HepG2 (cell line): Measurements from ENCODE around the gene FBN2. TPM values are rescaled to one million over a fixed set of nuclear protein-coding genes. Genes with fewer than 3 reads are reported as not detected.

Experiments used
- ATAC-seq: fragments of 200-7000 bp; cut with Tn5 transposase; 3 replicates; pipeline ENCODE4 v1.9.1; 2020; ENCODE audit warnings: mild to moderate bottlenecking, moderate library complexity
- BruUV-seq: library from RNA; stranded (reverse); fragments of 400-500 nt; replicated peaks from 2 replicates; lab custom pipeline; 2021; lab: Mats Ljungman, UMichigan
- CTCF ChIA-PET: fragments of 300-600 bp; formaldehyde crosslinking; extraction: SDS; loops from one replicate; lab custom pipeline; 2021; ENCODE audit warnings: low total read pairs, inconsistent platforms, low intra/inter-chr PET ratio; lab: Yijun Ruan, JAX
- POLR2A ChIA-PET: fragments of 350-600 bp; sonication (Branson Sonifier 250); formaldehyde crosslinking; loops from one replicate; lab custom pipeline; 2020; ENCODE audit warnings: antibody characterized with exemption, inconsistent platforms; lab: Yijun Ruan, JAX
- DNase-seq: peaks from one replicate; pipeline ENCODE4 v3.0.0-alpha.2; 2015; ENCODE audit warnings: low spot score
- FAIRE-seq: peaks from 3 replicates; lab custom pipeline; 2011; peaks lifted over from hg19 to GRCh38; lab: Jason Lieb, UNC
- H2AFZ ChIP-seq: one replicate; pipeline ENCODE4 v1.6.1; 2011; ENCODE audit warnings: low read length, inconsistent platforms
- H3K27ac ChIP-seq: fragments of 300-600 bp; 3 replicates; pipeline ENCODE4 v1.8.0; 2011; ENCODE audit warnings: mixed run types, mild to moderate bottlenecking, mixed read lengths, low read length, inconsistent platforms; ENCODE audit not compliant: insufficient read depth; ENCODE audit errors: extremely low read length
- H3K27me3 ChIP-seq, 2 experiments: fragments of 200-600 bp in 1 of 2; 2 replicates in 1 of 2; 3 replicates in 1 of 2; pipeline versions ENCODE4 v1.6.0 to v1.8.0; 2011; ENCODE audit warnings: low read length in 2 of 2, mild to moderate bottlenecking in 2 of 2, moderate library complexity in 2 of 2, inconsistent platforms in 1 of 2; ENCODE audit not compliant: insufficient read depth in 2 of 2, control insufficient read depth in 1 of 2
- H3K36me3 ChIP-seq, 2 experiments: fragments of 200-600 bp in 1 of 2; replicated peaks in 1 of 2; 2 replicates in 1 of 2; 3 replicates in 1 of 2; pipeline versions ENCODE4 v1.5.1 to v1.8.0; 2011; ENCODE audit warnings: low read length in 2 of 2, inconsistent platforms in 1 of 2; ENCODE audit not compliant: insufficient read depth in 2 of 2, control insufficient read depth in 1 of 2
- H3K4me1 ChIP-seq: 2 replicates; pipeline ENCODE4 v1.5.1; 2012; ENCODE audit warnings: low read length, inconsistent platforms; ENCODE audit not compliant: insufficient read depth
- H3K4me2 ChIP-seq: 2 replicates; pipeline ENCODE4 v1.6.0; 2011; ENCODE audit warnings: low read depth, low read length, inconsistent platforms
- H3K4me3 ChIP-seq, 3 experiments: fragments of 200-600 bp in 1 of 3; sonication (generic), shearing (Covaris generic) in 1 of 3; replicated peaks in 1 of 3; 2 replicates each; pipeline ENCODE4 v1.5.1; 2011 to 2016; ENCODE audit warnings: low read length in 3 of 3, inconsistent platforms in 2 of 3, low read depth in 2 of 3, mild to moderate bottlenecking in 2 of 3, control low read depth in 1 of 3, mixed read lengths in 1 of 3; ENCODE audit not compliant: insufficient read depth in 1 of 3
- H3K79me2 ChIP-seq: one replicate; pipeline ENCODE4 v1.6.1; 2011; ENCODE audit warnings: low read length, inconsistent platforms; ENCODE audit not compliant: insufficient read depth
- H3K9ac ChIP-seq: 2 replicates; pipeline ENCODE4 v1.6.0; 2011; ENCODE audit warnings: mild to moderate bottlenecking, low read depth, low read length, inconsistent platforms; ENCODE audit not compliant: insufficient read depth
- H3K9me3 ChIP-seq: 2 replicates; pipeline ENCODE4 v1.5.1; 2012; ENCODE audit warnings: mild to moderate bottlenecking, low read length
- H4K20me1 ChIP-seq: 2 replicates; pipeline ENCODE4 v1.6.0; 2011; ENCODE audit warnings: inconsistent platforms, mild to moderate bottlenecking, low read length, moderate library complexity; ENCODE audit not compliant: insufficient read depth
- DZIP1 ChIP-seq: sonication (generic); formaldehyde crosslinking; IDR thresholded peaks from 2 replicates; pipeline ENCODE4 v1.5.0; 2020; ENCODE audit warnings: mild to moderate bottlenecking, missing genetic modification reagents
- EP300 ChIP-seq, 3 experiments: sonication (generic) in 1 of 3; formaldehyde crosslinking in 1 of 3; IDR thresholded peaks; 2 replicates each; pipeline versions ENCODE4 v1.5.1 to v1.6.1; 2011 to 2020; ENCODE audit warnings: low read depth in 2 of 3, low read length in 2 of 3, borderline replicate concordance in 1 of 3, improper control_type of control experiment in 1 of 3, mild to moderate bottlenecking in 1 of 3, missing genetic modification reagents in 1 of 3, moderate library complexity in 1 of 3
- FOSL2 ChIP-seq: sonication (generic); formaldehyde crosslinking; IDR thresholded peaks from 2 replicates; pipeline ENCODE4 v1.4.0; 2020; ENCODE audit warnings: missing genetic modification reagents
- IKZF4 ChIP-seq: sonication (generic); formaldehyde crosslinking; IDR thresholded peaks from 2 replicates; pipeline ENCODE4 v1.5.1; 2020; ENCODE audit warnings: borderline replicate concordance, mild to moderate bottlenecking, low read depth, missing genetic modification reagents; ENCODE audit errors: not compliant biosample characterization
- KLF16 ChIP-seq, 2 experiments: sonication (generic) in 1 of 2; formaldehyde crosslinking in 1 of 2; IDR thresholded peaks; 2 replicates each; pipeline versions ENCODE4 v1.6.1 to v1.8.0; 2016 to 2023; ENCODE audit warnings: missing genetic modification reagents in 2 of 2, missing compliant biosample characterization in 1 of 2
- MXD3 ChIP-seq: IDR thresholded peaks from 2 replicates; pipeline ENCODE4 v1.6.1; 2016; ENCODE audit warnings: mild to moderate bottlenecking, missing biosample characterization, missing genetic modification reagents
- ONECUT2 ChIP-seq: sonication (generic); formaldehyde crosslinking; IDR thresholded peaks from 2 replicates; pipeline ENCODE4 v1.4.0; 2020; ENCODE audit warnings: missing genetic modification reagents
- RXRB ChIP-seq: IDR thresholded peaks from 2 replicates; pipeline ENCODE4 v1.6.1; 2016; ENCODE audit warnings: borderline replicate concordance, missing genetic modification reagents, missing compliant biosample characterization
- SSRP1 ChIP-seq: IDR thresholded peaks from 2 replicates; pipeline ENCODE4 v1.6.1; 2016; ENCODE audit warnings: control low read depth
- U2AF2 ChIP-seq: fragments of 200-400 bp; formaldehyde crosslinking; IDR thresholded peaks from 2 replicates; pipeline ENCODE4 v1.6.1; 2017; ENCODE audit warnings: low read depth, mild to moderate bottlenecking, low read length
- ZC3H4 ChIP-seq: sonication (generic); formaldehyde crosslinking; IDR thresholded peaks from 2 replicates; pipeline ENCODE4 v1.4.0; 2020; ENCODE audit warnings: missing genetic modification reagents, borderline replicate concordance
- ZNF121 ChIP-seq: sonication (generic); formaldehyde crosslinking; IDR thresholded peaks from 2 replicates; pipeline ENCODE4 v1.5.0; 2020; ENCODE audit warnings: mild to moderate bottlenecking, missing genetic modification reagents
- ZNF143 ChIP-seq: sonication (generic); formaldehyde crosslinking; IDR thresholded peaks from 2 replicates; pipeline ENCODE4 v1.4.0; 2020; ENCODE audit warnings: missing genetic modification reagents
- ZNF160 ChIP-seq: sonication (generic); formaldehyde crosslinking; IDR thresholded peaks from 2 replicates; pipeline ENCODE4 v1.8.0; 2022; ENCODE audit warnings: mild to moderate bottlenecking, inconsistent platforms, missing genetic modification reagents
- ZNF263 ChIP-seq: sonication (generic); formaldehyde crosslinking; IDR thresholded peaks from 2 replicates; pipeline ENCODE4 v1.4.0; 2020; ENCODE audit warnings: missing genetic modification reagents
- ZNF777 ChIP-seq: sonication (generic); formaldehyde crosslinking; IDR thresholded peaks from 2 replicates; pipeline ENCODE4 v1.4.0; 2020; ENCODE audit warnings: missing genetic modification reagents
- WGBS: methylation state at CpG from one replicate; pipeline ENCODE4 v1.1.6; 2017; ENCODE audit warnings: low lambda C conversion rate; 5-methylcytosine and 5-hydroxymethylcytosine counted together
- in situ Hi-C: cut with HindIII; loops from 2 replicates; pipeline ENCODE4 v1.10.0; 2017; ENCODE audit warnings: low pct_unique_long_range_greater_than_20kb; ENCODE audit not compliant: extremely low pct_ligation_motif_present
- intact Hi-C: fragments of 100-400 bp; cut with micrococcal nuclease; formaldehyde crosslinking; loops from one replicate; pipeline ENCODE4 v1.10.0; 2022; ENCODE audit not compliant: unreplicated experiment
- polyA plus RNA-seq, 8 experiments: library from polyadenylated mRNA; depleted of rRNA in 3 of 8; stranded (reverse) in 7 of 8; unstranded in 1 of 8; fragments of >200 nt; fragmentation: Illumina TruSeq in 4 of 8; extraction: Trizol in 4 of 8; gene quantifications; 2 replicates each; pipeline versions ENCODE4 v1.2.1 to v1.2.3, GENCODE V29; 2011 to 2016; ENCODE audit warnings: low read depth in 4 of 8, missing spikeins in 1 of 8, mixed read lengths in 1 of 8; ENCODE audit not compliant: insufficient read depth in 1 of 8
- total RNA-seq, 5 experiments: library from RNA; depleted of rRNA; stranded (reverse); fragments of >200 nt; fragmentation: Illumina TruSeq; extraction: Trizol; gene quantifications; 2 replicates each; pipeline ENCODE4 v1.2.3, GENCODE V29; 2016; ENCODE audit warnings: low read depth in 1 of 5

FBN2 gene
- total and polyA plus RNA-seq, 2 of the 13 experiments (the other 11 are each of a cell fraction or from before 2014, with no cell fraction given): not detected

GRCh38 chr5:128579093-128579492 is 41.0 kb upstream of the FBN2 start:
- ATAC-seq (no peak), DNase-seq (no peak), FAIRE-seq (no peak)
- Histone ChIP-seq H3K9me3 (peaks cover 44% of the 10 kb centered on the region), H3K79me2 (no peaks in the 10 kb centered on the region), H3K9ac (no peak overlapping the region), H3K4me1 (no peaks in the 10 kb centered on the region), H3K27ac (no peak overlapping the region), H3K27me3 (no peaks in the 10 kb centered on the region), H3K4me3 (no peak overlapping the region), H4K20me1 (no peaks in the 10 kb centered on the region), H3K36me3 (no peaks in the 10 kb centered on the region), H3K4me2 (no peak overlapping the region), H2AFZ (no peak overlapping the region)
- intact Hi-C loops (no loop called here), in situ Hi-C loops (no loop called here)
- WGBS: 0% methylated on average over 3 of the region's 3 CpGs
- no TSS peak for BruUV-seq
- CTCF ChIA-PET: no interaction called here
- TF ChIP-seq MXD3 (CRISPR knock-in tag) (no peak), IKZF4 (CRISPR knock-in tag) (no peak), ZNF160 (CRISPR knock-in tag) (no peak), ZNF263 (CRISPR knock-in tag) (no peak), RXRB (no peak), ZC3H4 (CRISPR knock-in tag) (no peak), KLF16 (CRISPR knock-in tag; IDR thresholded peaks at IDR 0.05) (no peak)
- POLR2A ChIA-PET: no interaction called here

- no peak overlapping the region for H2AFZ ChIP-seq
- H3K9ac ChIP-seq: no peak overlapping the region
- FAIRE-seq: no peak
- no peaks in the 10 kb centered on the region for H3K4me1 ChIP-seq
- H3K4me2 ChIP-seq: no peak overlapping the region
- H3K27ac ChIP-seq: no peak overlapping the region
- no peak for DNase-seq
- no peaks in the 10 kb centered on the region for H4K20me1 ChIP-seq
- peaks cover 14% of the 10 kb centered on the region; the same call in 1 of the 2 replicates for H3K9me3 ChIP-seq
- POLR2A ChIA-PET: no interaction called here
- 0% methylated on average over 1 of the region's 1 CpG for WGBS
- no peak overlapping the region for H3K4me3 ChIP-seq
- CTCF ChIA-PET: no interaction called here
- TF ChIP-seq EP300 (IDR thresholded peaks at IDR 0.05; ENCODE audit: low read depth in 2 of 2, low read length in 2 of 2) (no peak), EP300 (CRISPR knock-in tag; IDR thresholded peaks at IDR 0.05; ENCODE audit: borderline replicate concordance) (no peak), ZNF143 (CRISPR knock-in tag) (no peak), DZIP1 (CRISPR knock-in tag) (no peak), ZNF121 (no peak), SSRP1 (CRISPR knock-in tag) (no peak), FOSL2 (CRISPR knock-in tag) (no peak), ONECUT2 (CRISPR knock-in tag) (no peak), ZNF777 (CRISPR knock-in tag) (no peak), U2AF2 (no peak)
- TF ChIP-seq, all 625 proteins: peak for 0
- no TSS peak for BruUV-seq
- ATAC-seq: no peak
- Histone ChIP-seq H3K36me3 (no peaks in the 10 kb centered on the region), H3K79me2 (no peaks in the 10 kb centered on the region), H3K27me3 (no peaks in the 10 kb centered on the region)
- intact Hi-C loops: no loop called here
- in situ Hi-C loops: no loop called here
These were observed 36.0 kb upstream of the FBN2 start for GRCh38 chr5:128574041-128574440.
